GM12878 (cell line): Measurements from ENCODE around the gene MYCT1. TPM values are rescaled to one million over a fixed set of nuclear protein-coding genes. Genes with fewer than 3 reads are reported as not detected.

Source experiments
- ATAC-seq: fragments of 200-7000 bp; cut with Tn5 transposase; 3 replicates; pipeline ENCODE4 v1.9.1; 2020; ENCODE audit warnings: mild to moderate bottlenecking, moderate library complexity
- BruUV-seq: library from RNA; stranded (reverse); fragments of 400-500 nt; replicated peaks from 2 replicates; lab custom pipeline; 2021; lab: Mats Ljungman, UMichigan
- CTCF ChIA-PET: fragments of 300-600 bp; sonication (Branson Sonifier 250); formaldehyde crosslinking; extraction: SDS; loops from one replicate; lab custom pipeline; 2021; ENCODE audit warnings: inconsistent platforms; lab: Yijun Ruan, JAX
- POLR2A ChIA-PET: fragments of 350-600 bp; formaldehyde crosslinking; extraction: SDS; loops from one replicate; lab custom pipeline; 2021; ENCODE audit warnings: inconsistent platforms; lab: Charles Lee
- RAD21 ChIA-PET: fragments of 300-600 bp; sonication (Branson Sonifier 250); formaldehyde crosslinking; loops from one replicate; lab custom pipeline; 2023; ENCODE audit warnings: antibody characterized with exemption; ENCODE audit not compliant: unreplicated experiment; lab: Charles Lee
- SMC1A ChIA-PET: fragments of 300-600 bp; sonication (Branson Sonifier 250); formaldehyde crosslinking; loops from one replicate; lab custom pipeline; 2023; ENCODE audit not compliant: unreplicated experiment, uncharacterized antibody; lab: Charles Lee
- DNase-seq: peaks from one replicate; pipeline ENCODE4 v3.0.0-alpha.2; 2011; ENCODE audit warnings: low read depth, low spot score
- FAIRE-seq: peaks from 3 replicates; lab custom pipeline; 2011; peaks lifted over from hg19 to GRCh38; lab: Jason Lieb, UNC
- H2AFZ ChIP-seq: 2 replicates; pipeline ENCODE4 v1.6.0; 2011; ENCODE audit warnings: low read depth, low read length, control low read depth; ENCODE audit not compliant: control insufficient read depth
- H3K27ac ChIP-seq: 2 replicates; pipeline ENCODE4 v1.5.1; 2011; ENCODE audit warnings: control low read depth; ENCODE audit not compliant: control insufficient read depth, insufficient read depth
- H3K27me3 ChIP-seq, 2 experiments: replicated peaks in 1 of 2; 2 replicates each; pipeline versions ENCODE4 v1.6.0 to v1.6.1; 2011; ENCODE audit warnings: low read length in 1 of 2; ENCODE audit not compliant: control insufficient read depth in 2 of 2, insufficient read depth in 2 of 2
- H3K36me3 ChIP-seq, 2 experiments: 2 replicates each; pipeline ENCODE4 v1.5.1; 2011; ENCODE audit warnings: low read length in 1 of 2; ENCODE audit not compliant: control insufficient read depth in 2 of 2, insufficient read depth in 2 of 2
- H3K4me1 ChIP-seq: 2 replicates; pipeline ENCODE4 v1.6.1; 2011; ENCODE audit warnings: mild to moderate bottlenecking, low read length, moderate library complexity, mixed read lengths; ENCODE audit not compliant: control insufficient read depth, insufficient read depth
- H3K4me2 ChIP-seq: 2 replicates; pipeline ENCODE4 v1.6.0; 2011; ENCODE audit warnings: control low read depth; ENCODE audit not compliant: control insufficient read depth, insufficient read depth
- H3K4me3 ChIP-seq: fragments of 200-600 bp; sonication (generic); 2 replicates; pipeline ENCODE4 v1.5.1; 2016
- H3K79me2 ChIP-seq: 2 replicates; pipeline ENCODE4 v1.6.0; 2011; ENCODE audit warnings: low read length; ENCODE audit not compliant: control insufficient read depth, insufficient read depth
- H3K9ac ChIP-seq: 2 replicates; pipeline ENCODE4 v1.8.0; 2011; ENCODE audit warnings: low read length, control low read depth, mixed read lengths; ENCODE audit not compliant: control insufficient read depth, insufficient read depth
- H3K9me3 ChIP-seq: replicated peaks from 3 replicates; pipeline ENCODE4 v1.5.1; 2011; ENCODE audit warnings: mild to moderate bottlenecking, low read length; ENCODE audit not compliant: control insufficient read depth, insufficient read depth
- H4K20me1 ChIP-seq: 2 replicates; pipeline ENCODE4 v1.6.0; 2011; ENCODE audit not compliant: control insufficient read depth, insufficient read depth
- ASH2L ChIP-seq: fragments of 300-600, 200-600 bp; sonication (generic); IDR thresholded peaks from 2 replicates; pipeline ENCODE4 v1.6.1; 2017; ENCODE audit warnings: low read depth, mild to moderate bottlenecking, borderline replicate concordance
- PML ChIP-seq: IDR thresholded peaks from 2 replicates; pipeline ENCODE4 v1.6.1; 2012; ENCODE audit warnings: low read length, inconsistent platforms
- SMAD1 ChIP-seq: fragments of 450-650 bp; IDR thresholded peaks from 2 replicates; pipeline ENCODE4 v1.6.1; 2018; ENCODE audit warnings: mild to moderate bottlenecking, low read depth; ENCODE audit not compliant: partially characterized antibody
- SMC3 ChIP-seq: IDR thresholded peaks from 2 replicates; pipeline ENCODE4 v1.6.1; 2011; ENCODE audit warnings: low read length, improper control_type of control experiment, borderline replicate concordance
- SUPT20H ChIP-seq: IDR thresholded peaks from 2 replicates; pipeline ENCODE4 v1.6.1; 2011; ENCODE audit warnings: low read depth, mild to moderate bottlenecking, low read length, moderate library complexity, borderline replicate concordance; ENCODE audit not compliant: control insufficient read depth
- TCF7 ChIP-seq: IDR thresholded peaks from 2 replicates; pipeline ENCODE4 v1.6.1; 2014; ENCODE audit warnings: antibody characterized with exemption, borderline replicate concordance
- WGBS: methylation state at CpG from one replicate; pipeline ENCODE4 v1.1.6; 2016; ENCODE audit warnings: low lambda C conversion rate; ENCODE audit not compliant: insufficient replicate concordance, insufficient coverage; ENCODE audit errors: missing lambda C conversion rate; 5-methylcytosine and 5-hydroxymethylcytosine counted together
- in situ Hi-C: fragments of 300-500 bp; cut with MboI; formaldehyde crosslinking; loops from 9 replicates; pipeline ENCODE4 v1.14.3; 2018; ENCODE audit warnings: mixed read lengths
- intact Hi-C: fragments of 100-400 bp; cut with micrococcal nuclease; formaldehyde crosslinking; loops from one replicate; pipeline ENCODE4 v1.14.2; 2022; ENCODE audit not compliant: unreplicated experiment
- polyA plus RNA-seq, 11 experiments: library from polyadenylated mRNA; depleted of rRNA in 4 of 11; unstranded in 6 of 11; stranded (reverse) in 5 of 11; fragments of >200 nt; fragmentation: Nextera tagmentation in 4 of 11; fragmentation: Illumina TruSeq in 1 of 11; extraction: Ambion mirVana in 4 of 11; extraction: Trizol in 1 of 11; gene quantifications; 1 replicate in 1 of 11; 2 replicates in 10 of 11; pipeline versions ENCODE4 v1.2.1 to v1.2.3, GENCODE V29; 2011 to 2016; ENCODE audit warnings: inconsistent platforms in 2 of 11, missing spikeins in 2 of 11, low read depth in 1 of 11
- total RNA-seq, 4 experiments: library from RNA; depleted of rRNA in 3 of 4; stranded (reverse); fragments of >200 nt in 3 of 4; fragmentation: Illumina TruSeq in 1 of 4; extraction: Trizol in 1 of 4; gene quantifications; 2 replicates each; pipeline versions ENCODE4 v1.2.1 to v1.2.3, GENCODE V29; 2013 to 2021
- TF ChIP-seq, protein P1 (sequence below): IDR thresholded peaks from 2 replicates; pipeline ENCODE4 v1.6.1; 2012; ENCODE audit warnings: improper control_type of control experiment, low read depth, low read length; ENCODE audit not compliant: insufficient replicate concordance

MYCT1 gene
- total and polyA plus RNA-seq, 10 of the 15 experiments (the other 5 are each of a cell fraction or from before 2014, with no cell fraction given): 0.15 TPM; not detected in 9

DNA sequence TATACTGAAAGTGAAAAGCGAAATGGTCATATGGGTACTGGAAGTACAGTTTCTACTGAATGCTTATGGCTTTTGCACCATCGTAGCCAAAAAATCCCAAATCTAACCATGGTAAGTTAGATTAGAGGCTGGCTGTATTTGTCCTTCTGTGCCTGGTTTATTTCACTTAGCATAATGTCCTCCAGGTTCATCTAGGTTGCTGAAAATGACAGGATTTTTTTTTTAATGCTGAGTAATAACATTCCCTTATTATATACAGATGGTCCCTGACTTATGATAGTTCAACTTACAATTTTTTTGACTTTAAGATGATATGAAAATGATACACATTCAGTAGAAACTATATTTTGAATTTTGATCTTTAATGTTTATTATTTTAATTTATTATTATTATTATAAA is 7.6 kb downstream of the MYCT1 start:
- SMC1A ChIA-PET: no interaction called here
- H3K79me2 ChIP-seq: no peaks in the 10 kb centered on the region

More for the DNA sequence above, 7.6 kb downstream of the MYCT1 start:
- TF ChIP-seq ASH2L: no peak
- no peak for TF ChIP-seq SUPT20H
- no peak for TF ChIP-seq PML
- no peak for TF ChIP-seq SMAD1
- TF ChIP-seq SMC3: no peak
- TF ChIP-seq, protein P1, sequence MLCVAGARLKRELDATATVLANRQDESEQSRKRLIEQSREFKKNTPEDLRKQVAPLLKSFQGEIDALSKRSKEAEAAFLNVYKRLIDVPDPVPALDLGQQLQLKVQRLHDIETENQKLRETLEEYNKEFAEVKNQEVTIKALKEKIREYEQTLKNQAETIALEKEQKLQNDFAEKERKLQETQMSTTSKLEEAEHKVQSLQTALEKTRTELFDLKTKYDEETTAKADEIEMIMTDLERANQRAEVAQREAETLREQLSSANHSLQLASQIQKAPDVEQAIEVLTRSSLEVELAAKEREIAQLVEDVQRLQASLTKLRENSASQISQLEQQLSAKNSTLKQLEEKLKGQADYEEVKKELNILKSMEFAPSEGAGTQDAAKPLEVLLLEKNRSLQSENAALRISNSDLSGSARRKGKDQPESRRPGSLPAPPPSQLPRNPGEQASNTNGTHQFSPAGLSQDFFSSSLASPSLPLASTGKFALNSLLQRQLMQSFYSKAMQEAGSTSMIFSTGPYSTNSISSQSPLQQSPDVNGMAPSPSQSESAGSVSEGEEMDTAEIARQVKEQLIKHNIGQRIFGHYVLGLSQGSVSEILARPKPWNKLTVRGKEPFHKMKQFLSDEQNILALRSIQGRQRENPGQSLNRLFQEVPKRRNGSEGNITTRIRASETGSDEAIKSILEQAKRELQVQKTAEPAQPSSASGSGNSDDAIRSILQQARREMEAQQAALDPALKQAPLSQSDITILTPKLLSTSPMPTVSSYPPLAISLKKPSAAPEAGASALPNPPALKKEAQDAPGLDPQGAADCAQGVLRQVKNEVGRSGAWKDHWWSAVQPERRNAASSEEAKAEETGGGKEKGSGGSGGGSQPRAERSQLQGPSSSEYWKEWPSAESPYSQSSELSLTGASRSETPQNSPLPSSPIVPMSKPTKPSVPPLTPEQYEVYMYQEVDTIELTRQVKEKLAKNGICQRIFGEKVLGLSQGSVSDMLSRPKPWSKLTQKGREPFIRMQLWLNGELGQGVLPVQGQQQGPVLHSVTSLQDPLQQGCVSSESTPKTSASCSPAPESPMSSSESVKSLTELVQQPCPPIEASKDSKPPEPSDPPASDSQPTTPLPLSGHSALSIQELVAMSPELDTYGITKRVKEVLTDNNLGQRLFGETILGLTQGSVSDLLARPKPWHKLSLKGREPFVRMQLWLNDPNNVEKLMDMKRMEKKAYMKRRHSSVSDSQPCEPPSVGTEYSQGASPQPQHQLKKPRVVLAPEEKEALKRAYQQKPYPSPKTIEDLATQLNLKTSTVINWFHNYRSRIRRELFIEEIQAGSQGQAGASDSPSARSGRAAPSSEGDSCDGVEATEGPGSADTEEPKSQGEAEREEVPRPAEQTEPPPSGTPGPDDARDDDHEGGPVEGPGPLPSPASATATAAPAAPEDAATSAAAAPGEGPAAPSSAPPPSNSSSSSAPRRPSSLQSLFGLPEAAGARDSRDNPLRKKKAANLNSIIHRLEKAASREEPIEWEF: no peak
- TF ChIP-seq TCF7: no peak
- no peaks in the 10 kb centered on the region; a peak in 1 of 4 replicates for H3K27me3 ChIP-seq
- intact Hi-C loops: no loop called here
- H3K4me2 ChIP-seq: no peak overlapping the region
- BruUV-seq: no TSS peak
- no peaks in the 10 kb centered on the region for H4K20me1 ChIP-seq
- in situ Hi-C loops: no loop called here
- no peak overlapping the region for H3K27ac ChIP-seq
- ChIA-PET RAD21 (no interaction called here), POLR2A (no interaction called here), CTCF (interaction anchor here (1.2 kb wide), 1 partner anchor 16 kb away, joined by 3 read pairs; no protein-coding TSS in a partner anchor)
- no peak overlapping the region for H3K9ac ChIP-seq
- WGBS: 50% methylated on average over 2 of the region's 2 CpGs
- no peaks in the 10 kb centered on the region for H3K9me3 ChIP-seq
- no peaks in the 10 kb centered on the region for H3K36me3 ChIP-seq
- no peaks in the 10 kb centered on the region for H3K4me1 ChIP-seq
- FAIRE-seq: no peak
- no peak for ATAC-seq
- H2AFZ ChIP-seq: no peak overlapping the region
- H3K4me3 ChIP-seq: no peak overlapping the region
- DNase-seq: no peak
